ENCODE results near the gene ANKRD11.
"Not testable (repeated sequence)": the region's sequence is repeated elsewhere in the genome, so short reads cannot be mapped to it uniquely, and the experiment has no call there.

ANKRD11 gene

DNA sequence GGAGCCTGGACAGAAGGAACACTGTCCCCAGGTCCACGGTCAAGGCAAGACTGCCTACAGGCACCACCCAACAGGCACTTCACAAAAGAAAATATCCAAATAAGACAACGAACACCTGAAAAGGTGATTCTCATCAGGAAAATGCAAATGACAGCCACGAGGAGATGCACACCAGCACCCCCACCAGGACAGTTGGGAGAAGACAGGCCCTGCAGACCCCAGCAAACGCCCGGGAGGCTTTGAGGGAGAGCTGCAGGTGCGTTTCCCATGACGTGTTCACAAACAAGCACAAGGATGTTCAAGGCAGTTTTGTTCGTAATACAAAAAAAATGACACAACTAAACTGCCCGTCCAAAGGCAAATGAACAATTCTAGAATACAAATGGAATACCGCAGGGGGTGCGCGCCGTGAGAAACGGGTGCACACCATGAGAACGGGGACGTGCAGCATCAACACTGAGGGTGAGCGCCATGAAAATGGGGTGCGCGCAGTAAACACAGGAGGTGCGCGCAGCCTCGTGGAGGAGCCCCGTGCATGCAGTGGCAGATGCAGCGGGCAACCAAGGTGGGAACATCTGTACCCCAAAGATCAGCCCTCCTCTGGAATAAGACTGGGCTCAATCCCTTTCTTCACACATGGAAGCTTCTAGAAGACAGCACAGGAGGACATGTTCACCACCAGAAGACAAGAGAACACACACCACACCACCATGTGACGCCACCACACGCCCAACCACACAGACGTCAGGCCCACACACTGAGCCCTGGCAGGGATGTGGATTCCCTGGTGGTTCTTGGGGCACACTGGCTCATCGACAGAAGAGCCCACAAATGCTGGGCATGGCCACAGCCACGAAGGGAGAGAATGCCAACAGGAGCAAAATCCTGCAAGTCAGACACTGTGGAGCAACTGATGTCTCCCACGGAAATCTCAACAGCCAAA, 181.7 kb downstream of the ANKRD11 start:
- no peak for DNase-seq

DNA sequence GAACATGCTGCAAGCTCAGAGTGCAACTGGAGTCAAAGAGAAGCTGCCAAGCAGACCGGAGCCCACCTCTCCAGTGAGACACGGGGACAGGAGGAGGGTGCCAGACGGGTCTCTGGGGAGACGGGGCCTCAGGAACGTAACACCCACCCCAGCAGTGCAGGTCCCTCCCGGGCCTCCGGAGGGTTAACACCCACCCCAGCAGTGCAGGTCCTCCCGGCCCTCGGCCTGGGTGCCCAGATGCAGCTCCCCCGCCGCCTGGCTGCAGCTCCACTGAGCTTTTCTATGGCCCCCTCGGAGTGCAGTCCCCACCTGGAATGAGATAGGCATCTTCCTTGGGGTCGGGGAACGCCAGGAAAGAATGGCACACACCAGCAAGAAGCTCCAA, 182.9 kb downstream of the ANKRD11 start:
- no peak for DNase-seq

GRCh38 chr16:89306457-89307420, 183.6 kb downstream of the ANKRD11 start:
- not testable (repeated sequence) for DNase-seq

GRCh38 chr16:89304941-89305705, 185.2 kb downstream of the ANKRD11 start:
- DNase-seq: no peak

DNA sequence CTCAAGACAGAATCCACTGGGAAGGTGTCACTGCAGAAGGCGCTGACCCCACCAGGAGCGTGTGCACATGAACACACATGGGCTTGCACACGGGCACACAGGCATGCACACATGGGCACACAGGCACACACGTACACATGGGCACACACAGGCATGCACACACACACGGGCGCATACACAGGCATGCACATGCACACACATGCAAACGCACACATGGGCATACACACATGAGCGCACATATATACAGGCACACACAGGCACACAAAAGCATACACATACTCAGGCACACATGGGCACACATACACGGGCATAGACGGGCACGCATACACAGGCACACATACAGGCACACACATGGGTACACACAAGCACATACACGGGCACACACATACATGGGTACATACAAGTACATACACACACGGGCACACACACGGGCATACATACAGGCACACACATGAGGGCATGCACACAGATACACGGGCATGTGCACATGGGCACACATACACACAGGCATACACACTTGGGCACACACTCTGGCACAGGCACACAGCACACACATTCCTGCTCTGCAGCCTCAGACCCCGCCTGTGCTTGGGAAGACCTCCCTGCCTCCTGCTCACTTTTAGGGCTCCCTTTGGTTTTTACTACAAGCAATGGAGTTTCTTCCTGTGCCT, 186.0 kb downstream of the ANKRD11 start:
- no peak for DNase-seq

- no peak for DNase-seq
Observed at GRCh38 chr16:89303617-89304016, 186.7 kb downstream of the ANKRD11 start.

DNA sequence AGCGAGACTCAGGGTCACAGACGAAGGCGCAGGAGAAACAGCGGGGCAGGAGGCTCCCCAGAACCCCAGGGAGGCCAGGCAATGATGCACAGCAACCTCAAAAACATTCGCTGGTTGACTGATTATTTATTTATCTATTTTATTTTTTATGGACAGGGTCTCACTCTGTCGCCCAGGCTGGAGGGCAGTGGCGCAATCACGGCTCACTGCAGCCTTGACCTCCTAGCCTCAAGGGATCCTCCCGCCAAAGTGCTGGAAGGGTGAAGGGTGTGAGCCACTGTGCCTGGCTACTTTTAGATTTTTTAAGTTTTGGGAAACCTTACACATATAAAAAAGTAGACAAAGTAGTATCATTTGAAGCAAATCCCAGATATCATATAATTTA, 189.4 kb downstream of the ANKRD11 start:
- no peak for DNase-seq

GRCh38 chr16:89300311-89300975, 189.9 kb downstream of the ANKRD11 start:
- DNase-seq: no peak

- DNase-seq: not testable (repeated sequence)
Observed at GRCh38 chr16:89299357-89300111, 190.8 kb downstream of the ANKRD11 start.

- DNase-seq: no peak
Observed at GRCh38 chr16:89298623-89299225, 191.6 kb downstream of the ANKRD11 start.

DNA sequence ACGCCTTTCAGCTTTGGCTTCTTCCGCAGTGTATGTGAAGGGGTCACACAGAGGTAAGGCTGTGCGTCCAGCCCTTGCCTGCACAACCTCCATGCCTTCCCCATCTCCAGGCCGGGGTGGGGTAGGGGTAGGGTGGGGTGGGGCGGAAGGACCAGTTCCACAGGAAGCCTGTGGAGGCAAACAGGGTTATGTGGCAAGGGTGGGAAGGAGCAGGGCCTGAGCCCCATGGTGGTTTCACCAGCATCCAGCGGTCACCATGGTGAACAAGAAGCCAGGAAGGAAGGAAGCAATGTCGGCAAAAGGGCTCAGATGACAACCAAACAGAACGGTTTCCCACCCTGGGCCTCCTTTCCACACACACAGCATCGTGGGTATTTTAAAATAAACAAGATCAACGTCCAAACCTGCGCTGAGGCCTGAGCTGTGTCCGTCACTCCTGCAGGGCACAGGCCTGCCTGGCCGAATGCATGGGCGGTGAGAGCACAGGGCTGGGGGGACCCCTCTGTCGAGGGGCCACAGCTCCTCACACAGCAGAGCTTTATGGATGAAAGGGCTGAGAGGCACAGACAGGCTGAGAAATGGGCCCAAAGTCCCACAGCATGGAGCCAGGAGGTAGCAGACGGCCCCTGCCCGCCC, 192.3 kb downstream of the ANKRD11 start:
- DNase-seq: no peak

- DNase-seq: no peak
Observed at GRCh38 chr16:89297156-89297874, 193.0 kb downstream of the ANKRD11 start.

DNA sequence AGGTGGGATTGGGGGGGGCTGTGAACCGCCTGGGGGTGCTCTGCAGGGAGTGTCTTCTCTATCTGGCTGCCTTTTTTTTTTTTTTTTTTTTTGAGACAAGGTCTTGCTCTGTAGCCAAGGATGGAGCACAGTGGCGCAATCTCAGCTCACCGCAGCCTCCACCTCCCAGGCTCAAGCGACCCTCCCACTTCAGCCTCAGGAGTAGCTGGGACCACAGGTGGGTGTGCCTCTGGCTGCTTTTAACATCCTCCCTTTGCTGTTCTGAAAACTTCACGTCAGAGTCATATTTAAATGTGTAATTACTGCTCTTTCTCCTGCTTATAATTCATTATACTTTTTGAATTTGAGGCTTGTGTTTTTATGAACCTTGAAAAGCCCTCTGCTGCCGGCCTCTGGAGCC, 194.4 kb downstream of the ANKRD11 start:
- no peak for DNase-seq

DNA sequence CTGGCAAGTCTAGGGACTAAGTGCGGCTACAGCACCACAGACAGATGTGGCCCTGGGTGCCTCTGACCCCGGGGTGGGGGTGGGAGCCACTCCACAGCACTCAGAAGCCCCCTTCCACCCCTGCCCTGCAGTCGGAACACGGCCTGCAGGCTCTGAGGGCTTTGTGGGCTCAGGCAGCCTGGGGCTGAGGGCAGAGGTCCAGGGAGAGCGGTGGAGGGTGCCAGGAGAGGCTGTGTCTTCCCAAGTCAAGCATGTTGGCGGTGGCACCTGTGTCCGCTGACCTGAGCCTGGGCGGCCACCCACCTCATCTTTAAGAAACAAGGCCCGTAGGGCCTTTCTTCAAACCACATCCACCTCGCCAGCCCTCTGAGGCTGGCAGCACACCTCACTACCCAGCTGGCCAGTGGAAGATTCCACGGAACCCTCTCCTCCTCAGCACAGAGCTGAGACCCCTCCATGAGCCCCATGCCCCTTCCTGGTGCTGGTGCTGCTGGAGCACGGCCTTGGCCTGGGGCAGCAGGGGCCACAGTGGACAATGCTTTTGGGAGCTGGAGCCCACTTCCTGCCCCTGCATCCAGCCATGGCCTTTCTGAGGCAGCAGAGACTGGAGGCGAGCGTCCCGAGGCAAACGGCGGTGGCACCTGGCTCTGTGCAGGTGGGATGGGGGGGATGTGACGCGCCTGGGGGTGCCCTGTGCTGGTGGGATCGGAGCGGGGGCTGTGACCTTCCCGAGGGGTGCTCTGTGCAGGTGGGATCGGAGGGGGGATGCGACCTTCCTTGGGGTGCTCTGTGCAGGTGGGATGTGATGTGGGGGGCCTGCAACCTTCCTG, 195.1 kb downstream of the ANKRD11 start:
- DNase-seq: no peak

DNA sequence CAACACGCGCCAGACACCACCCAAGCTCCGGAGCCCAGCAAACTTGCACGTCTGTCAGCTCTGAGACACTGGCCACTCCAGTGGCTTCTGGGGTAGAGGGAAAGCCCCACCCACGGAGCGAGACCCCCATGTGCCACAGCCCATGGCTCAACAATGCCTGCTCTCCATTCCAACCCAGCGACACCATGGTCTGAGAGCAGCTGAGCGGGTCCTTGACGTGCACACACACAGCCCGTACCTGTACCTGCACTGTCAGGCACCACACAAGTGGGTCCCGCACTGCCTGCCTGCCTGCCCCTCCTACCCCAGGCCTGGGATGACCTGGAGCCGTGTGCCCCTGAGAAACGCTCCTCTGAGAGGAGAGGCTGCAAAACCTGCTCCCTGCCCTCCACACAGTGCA, 195.9 kb downstream of the ANKRD11 start:
- no peak for DNase-seq

DNA sequence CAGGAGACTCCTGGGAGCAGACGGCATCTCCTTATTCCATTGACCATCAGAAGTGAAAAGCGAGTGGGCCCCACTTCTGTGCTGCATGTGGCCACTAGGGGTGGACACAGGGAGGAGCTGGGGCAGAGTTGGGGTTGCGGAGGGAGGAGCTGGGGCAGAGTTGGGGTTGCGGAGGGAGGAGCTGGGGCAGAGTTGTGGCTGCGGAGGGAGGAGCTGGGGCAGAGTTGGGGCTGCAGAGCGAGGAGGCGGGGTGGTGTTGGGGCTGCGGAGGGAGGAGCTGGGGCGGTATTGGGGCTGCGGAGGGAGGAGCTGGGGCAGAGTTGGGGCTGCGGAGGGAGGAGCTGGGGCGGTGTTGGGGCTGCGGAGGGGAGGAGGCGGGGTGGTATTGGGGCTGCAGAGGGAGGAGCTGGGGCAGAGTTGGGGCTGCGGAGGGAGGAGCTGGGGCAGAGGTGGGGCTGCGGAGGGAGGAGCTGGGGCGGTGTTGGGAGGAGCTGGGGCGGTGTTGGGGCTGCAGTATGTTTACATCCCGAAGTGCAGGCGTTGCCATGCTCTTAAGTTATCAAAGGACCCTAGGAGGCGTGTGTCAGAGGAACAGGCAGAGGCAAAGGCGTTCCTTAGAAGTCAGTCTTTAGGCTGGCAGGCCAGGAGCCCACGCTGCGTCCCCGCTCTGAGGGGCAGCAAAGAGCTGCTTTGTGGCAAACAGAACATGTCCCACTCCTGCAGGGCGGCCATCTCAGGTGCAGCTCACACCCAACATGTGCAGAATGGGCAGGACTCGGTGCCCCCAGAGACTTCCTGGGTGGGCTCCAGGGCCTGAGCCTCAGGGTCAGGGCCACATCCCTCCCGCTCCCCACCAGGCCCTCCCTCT, 196.9 kb downstream of the ANKRD11 start:
- no peak for DNase-seq

- DNase-seq: no peak
Observed at GRCh38 chr16:89292443-89293078, 197.8 kb downstream of the ANKRD11 start.
